Measurements from ENCODE around the gene GIGYF1.
"Not testable (repeated sequence)": the region's sequence is repeated elsewhere in the genome, so short reads cannot be mapped to it uniquely, and the experiment has no call there.

GIGYF1 gene

GRCh38 chr7:100711369-100711768 lies 17.3 kb upstream of the GIGYF1 start:
- intact Hi-C loops (cut with DNase I) = no loop called here

GRCh38 chr7:100710452-100710851 lies 16.4 kb upstream of the GIGYF1 start:
- DNase-seq = no peak
- intact Hi-C loops (cut with DNase I) = no loop called here

More at GRCh38 chr7:100711369-100711768, 17.3 kb upstream of the GIGYF1 start:
- peak in 1 of 42 donors; percentile 20 for DNase-seq

- peak in 1 of 42 donors; percentile 5 for DNase-seq
- intact Hi-C loops (cut with DNase I) = loop anchor here (5.0 kb wide), 1 partner anchor 144 kb away; the partner anchor contains the start of gene SLC12A9
Measured at GRCh38 chr7:100708395-100708794, 14.3 kb upstream of the GIGYF1 start.

- peak in 4 of 42 donors; percentile 19 to 49 (median 40) for DNase-seq
- intact Hi-C loops (cut with DNase I) = loop anchor here (5.0 kb wide), 1 partner anchor 146 kb away; the partner anchor contains the start of gene SLC12A9
Measured at GRCh38 chr7:100706672-100707311, 12.7 kb upstream of the GIGYF1 start.

- intact Hi-C loops (cut with DNase I) = loop anchor here (5.0 kb wide), 1 partner anchor 146 kb away; the partner anchor contains the start of gene SLC12A9
- DNase-seq = peak; percentile 92 to 99 (median 97)
Measured at GRCh38 chr7:100705753-100706671, 12.0 kb upstream of the GIGYF1 start, which contains the start of gene POP7. TSS of gene POP7 (plus strand) at chr7:100706121. CDS start at chr7:100706831, 710 bp downstream.

GRCh38 chr7:100705320-100705752 lies 11.3 kb upstream of the GIGYF1 start:
- intact Hi-C loops (cut with DNase I) = loop anchor here (5.0 kb wide), 1 partner anchor 147 kb away; the partner anchor contains the start of gene SLC12A9
- peak; percentile 63 to 92 (median 82) for DNase-seq

- intact Hi-C loops (cut with DNase I) = not testable (repeated sequence)
Measured at GRCh38 chr7:100701089-100701488, 7.0 kb upstream of the GIGYF1 start.

GRCh38 chr7:100699018-100699417 lies 5.0 kb upstream of the GIGYF1 start:
- no peak for DNase-seq
- intact Hi-C loops (cut with DNase I) = no loop called here

More at GRCh38 chr7:100701089-100701488, 7.0 kb upstream of the GIGYF1 start:
- DNase-seq = not testable (repeated sequence)

- DNase-seq = no peak
- intact Hi-C loops (cut with DNase I) = no loop called here
Measured at GRCh38 chr7:100696123-100696521, 2.1 kb upstream of the GIGYF1 start.

- peak in 7 of 42 donors; percentile 6 to 34 (median 16) for DNase-seq
Measured at GRCh38 chr7:100693312-100694097, 545 bp downstream of the GIGYF1 start.

GRCh38 chr7:100692578-100692961 lies 1.5 kb downstream of the GIGYF1 start:
- intact Hi-C loops (cut with DNase I) = no loop called here
- DNase-seq = peak in 2 of 42 donors; percentile 2 to 3

More at GRCh38 chr7:100693312-100694097, 545 bp downstream of the GIGYF1 start:
- intact Hi-C loops (cut with DNase I) = no loop called here

GRCh38 chr7:100691676-100692577 lies 2.1 kb downstream of the GIGYF1 start:
- intact Hi-C loops (cut with DNase I) = no loop called here
- DNase-seq = peak in 41 of 42 donors; percentile 66 to 94 (median 87)

GRCh38 chr7:100689230-100690135 lies 4.6 kb downstream of the GIGYF1 start:
- intact Hi-C loops (cut with DNase I) = loop anchor here (10.0 kb wide), 1 partner anchor 215 kb away; the partner anchor contains the start of gene TSC22D4
- DNase-seq = peak in 1 of 42 donors; percentile 24

- DNase-seq = no peak
- intact Hi-C loops (cut with DNase I) = loop anchor here (10.0 kb wide), 1 partner anchor 214 kb away; the partner anchor contains the start of gene TSC22D4
Measured at GRCh38 chr7:100688326-100688860, 5.7 kb downstream of the GIGYF1 start.

GRCh38 chr7:100687751-100688300 lies 6.2 kb downstream of the GIGYF1 start:
- peak in 1 of 42 donors; percentile 9 for DNase-seq
- intact Hi-C loops (cut with DNase I) = loop anchor here (10.0 kb wide), 1 partner anchor 213 kb away; the partner anchor contains the start of gene TSC22D4

- DNase-seq = peak in 1 of 42 donors; percentile 2
- intact Hi-C loops (cut with DNase I) = loop anchor here (10.0 kb wide), 1 partner anchor 212 kb away; the partner anchor contains the start of gene TSC22D4
Measured at GRCh38 chr7:100687261-100687660, 6.8 kb downstream of the GIGYF1 start.
